GM21737 (cell line): ENCODE data around the gene OSBPL3.

Source experiments
- ATAC-seq: cut with Tn5 transposase; IDR thresholded peaks from one replicate; pipeline ENCODE4 v1.9.1; 2021; ENCODE audit warnings: mild to moderate bottlenecking, moderate library complexity; ENCODE audit not compliant: unreplicated experiment

The OSBPL3 gene

GRCh38 chr7:24956021-24956420 is 24.0 kb downstream of the OSBPL3 start:
- no peak for ATAC-seq

GRCh38 chr7:24955313-24955712 is 24.7 kb downstream of the OSBPL3 start:
- no peak for ATAC-seq

GRCh38 chr7:24952464-24952863 is 27.5 kb downstream of the OSBPL3 start:
- no peak for ATAC-seq

GRCh38 chr7:24951441-24951980 is 28.5 kb downstream of the OSBPL3 start:
- no peak for ATAC-seq

- ATAC-seq, result no peak
Measured at GRCh38 chr7:24949884-24950283, 30.1 kb downstream of the OSBPL3 start.

- no peak for ATAC-seq
Measured at GRCh38 chr7:24948739-24949138, 31.2 kb downstream of the OSBPL3 start.

GRCh38 chr7:24946467-24946866 is 33.5 kb downstream of the OSBPL3 start:
- no peak for ATAC-seq

- no peak for ATAC-seq
Measured at GRCh38 chr7:24945899-24946298, 34.1 kb downstream of the OSBPL3 start.

GRCh38 chr7:24943096-24943948 is 36.7 kb downstream of the OSBPL3 start:
- ATAC-seq, result no peak

GRCh38 chr7:24942226-24942625 is 37.8 kb downstream of the OSBPL3 start:
- ATAC-seq, result no peak

- no peak for ATAC-seq
Measured at GRCh38 chr7:24939416-24939815, 40.6 kb downstream of the OSBPL3 start.

- ATAC-seq, result peak; percentile 78
Measured at GRCh38 chr7:24936121-24936824, 43.7 kb downstream of the OSBPL3 start.

- no peak for ATAC-seq
Measured at GRCh38 chr7:24933298-24933697, 46.7 kb downstream of the OSBPL3 start.

GRCh38 chr7:24932815-24933214 is 47.2 kb downstream of the OSBPL3 start:
- no peak for ATAC-seq

- ATAC-seq, result no peak
Measured at GRCh38 chr7:24932389-24932788, 47.6 kb downstream of the OSBPL3 start.

- no peak for ATAC-seq
Measured at GRCh38 chr7:24931844-24932243, 48.1 kb downstream of the OSBPL3 start.

- no peak for ATAC-seq
Measured at GRCh38 chr7:24930856-24931255, 49.1 kb downstream of the OSBPL3 start.

GRCh38 chr7:24926623-24927524 is 53.1 kb downstream of the OSBPL3 start:
- no peak for ATAC-seq

GRCh38 chr7:24924375-24924774 is 55.6 kb downstream of the OSBPL3 start:
- ATAC-seq, result no peak

- no peak for ATAC-seq
Measured at GRCh38 chr7:24923172-24923865, 56.7 kb downstream of the OSBPL3 start.
